GM19193 (cell line): Measurements from ENCODE around the gene ITPR1.

Source experiments
- POLR2A ChIP-seq: IDR thresholded peaks from 4 replicates; pipeline ENCODE4 v1.6.1; 2011; ENCODE audit not compliant: insufficient read depth, insufficient read length; ENCODE audit errors: extremely low read depth

Gene ITPR1

GRCh38 chr3:4719046-4719501 is 225.9 kb downstream of the ITPR1 start:
- no peak for TF ChIP-seq POLR2A

GRCh38 chr3:4720316-4721075 is 227.3 kb downstream of the ITPR1 start:
- no peak for TF ChIP-seq POLR2A

GRCh38 chr3:4721511-4721911 is 228.4 kb downstream of the ITPR1 start:
- TF ChIP-seq POLR2A, result no peak

GRCh38 chr3:4722103-4722502 is 229.0 kb downstream of the ITPR1 start:
- no peak for TF ChIP-seq POLR2A

- no peak for TF ChIP-seq POLR2A
Observed at GRCh38 chr3:4724051-4724629, 231.0 kb downstream of the ITPR1 start.

GRCh38 chr3:4726549-4726948 is 233.4 kb downstream of the ITPR1 start:
- no peak for TF ChIP-seq POLR2A

GRCh38 chr3:4729061-4729973 is 236.2 kb downstream of the ITPR1 start:
- TF ChIP-seq POLR2A, result no peak

- no peak for TF ChIP-seq POLR2A
Observed at GRCh38 chr3:4730719-4731118, 237.6 kb downstream of the ITPR1 start.

- TF ChIP-seq POLR2A, result no peak
Observed at GRCh38 chr3:4731543-4732111, 238.5 kb downstream of the ITPR1 start.

- no peak for TF ChIP-seq POLR2A
Observed at GRCh38 chr3:4732925-4733324, 239.8 kb downstream of the ITPR1 start.

- no peak for TF ChIP-seq POLR2A
Observed at GRCh38 chr3:4734454-4734853, 241.3 kb downstream of the ITPR1 start.

GRCh38 chr3:4735243-4735642 is 242.1 kb downstream of the ITPR1 start:
- no peak for TF ChIP-seq POLR2A

GRCh38 chr3:4736284-4736861 is 243.2 kb downstream of the ITPR1 start:
- no peak for TF ChIP-seq POLR2A

- TF ChIP-seq POLR2A, result no peak
Observed at GRCh38 chr3:4738737-4739274, 245.7 kb downstream of the ITPR1 start.
